Heart left ventricle (tissue), 16 donors: ENCODE data around the gene ZNF200. TPM values are rescaled to one million over a fixed set of nuclear protein-coding genes. Genes with fewer than 3 reads are reported as not detected.
"Not testable (repeated sequence)": the region's sequence is repeated elsewhere in the genome, so short reads cannot be mapped to it uniquely, and the experiment has no call there.

Source experiments
- ATAC-seq, 4 donors: fragments of 200-7000 bp; cut with Tn5 transposase; one replicate each; pipeline ENCODE4 v1.9.1; 2020 to 2022; ENCODE audit warnings: moderate library complexity in 4 of 4, mild to moderate bottlenecking in 3 of 4, moderate number of reproducible peaks in 1 of 4
- DNase-seq, 5 donors: peaks; one replicate each; pipeline ENCODE4 v3.0.0-alpha.2; 2020
- H3K27ac ChIP-seq, 12 donors: fragments of 200-600 bp; sonication (generic) in 4 of 12; one replicate each; pipeline versions ENCODE4 v1.5.0 to v1.8.0; 2016 to 2022; ENCODE audit warnings: mild to moderate bottlenecking in 2 of 12
- H3K27me3 ChIP-seq, 9 donors: fragments of 200-600 bp; sonication (generic) in 2 of 9; one replicate each; pipeline versions ENCODE4 v1.5.1 to v1.8.0; 2016 to 2022; ENCODE audit warnings: mild to moderate bottlenecking in 3 of 9
- H3K36me3 ChIP-seq, 9 donors: fragments of 200-600 bp; sonication (generic) in 2 of 9; one replicate each; pipeline versions ENCODE4 v1.5.0 to v1.8.0; 2018 to 2022; ENCODE audit warnings: mild to moderate bottlenecking in 2 of 9
- H3K4me1 ChIP-seq, 12 donors: fragments of 200-600 bp; sonication (generic) in 4 of 12; one replicate each; pipeline versions ENCODE4 v1.5.0 to v1.8.0; 2016 to 2022; ENCODE audit warnings: mild to moderate bottlenecking in 3 of 12
- H3K4me3 ChIP-seq, 12 donors: fragments of 200-600 bp; sonication (generic) in 4 of 12; one replicate each; pipeline versions ENCODE4 v1.5.0 to v1.8.0; 2017 to 2022; ENCODE audit warnings: mild to moderate bottlenecking in 9 of 12, moderate library complexity in 4 of 12
- H3K9me3 ChIP-seq, 12 donors: fragments of 200-600 bp; sonication (generic) in 4 of 12; one replicate each; pipeline versions ENCODE4 v1.5.0 to v1.8.0; 2016 to 2022; ENCODE audit warnings: mild to moderate bottlenecking in 1 of 12
- CTCF ChIP-seq, 12 donors: fragments of 200-600 bp; sonication (generic) in 4 of 12; IDR thresholded peaks; one replicate each; pipeline versions ENCODE4 v1.5.0 to v1.8.0; 2018 to 2022; ENCODE audit warnings: antibody characterized with exemption in 12 of 12, mild to moderate bottlenecking in 5 of 12
- POLR2A ChIP-seq, 2 donors: fragments of 450-650 bp; IDR thresholded peaks; one replicate each; pipeline ENCODE4 v1.6.1; 2017; ENCODE audit warnings: antibody characterized with exemption in 2 of 2, mild to moderate bottlenecking in 2 of 2, moderate library complexity in 2 of 2
- WGBS, 4 donors: extraction: QIAGEN DNeasy Blood & Tissue Kit in 2 of 4; methylation state at CpG; one replicate each; pipeline versions ENCODE4 v1.1.5 to v1.1.7; 2013 to 2018; 5-methylcytosine and 5-hydroxymethylcytosine counted together
- intact Hi-C, 10 donors: fragments of 100-400 bp; cut with DNase I; formaldehyde crosslinking; loops; one replicate each; pipeline versions ENCODE4 v1.11.1 to v1.14.2; 2022
- polyA plus RNA-seq, 2 donors: library from polyadenylated mRNA; stranded (reverse); fragments of 200-250 nt; gene quantifications; one replicate each; pipeline ENCODE4 v1.2.3, GENCODE V29; 2013
- total RNA-seq, 9 donors: library from RNA; depleted of rRNA in 2 of 9; stranded (reverse); fragments of >200 nt in 2 of 9; fragmentation: NEBNext Ultra II Directional in 3 of 9; extraction: Animal tissue kit (Norgen Biotek cat#: 25700) in 3 of 9; gene quantifications; one replicate each; pipeline versions ENCODE4 v1.1.0 to v1.2.4, GENCODE V29; 2016 to 2023
- donor health status: ischemic (EF 13 %, LVEDD 7.1; RV severe dilation, severe dysfunction).
- donor health status: healthy with polysubstance abuse.
- donor health status: DM: no; HTN: yes; CAD: no.
- donor health status: DM: no; HTN: no; CAD: no.
- donor health status: ischemic (EF 25% LVEDD 6.9; RV normal size, moderate dysfunction).
- donor health status: ischemic (EF 25% LVEDD 5.7; RV mildly dilated, moderate dysfunction).
- donor health status: healthy.
- donor health status: DM: yes; HTN: yes; CAD: no.
- donor health status: ischemic (EF 35%, LVEDD 5.7; RV mildly dilated, moderate dysfunction).
- donor health status: nonischemic (EF 11% LVEDD 7.7; RV severe dilation, severe dysfunction).
- donor health status: DM: yes; HTN: yes; CAD: no.
- donor health status: PGD.
- donor health status: ischemic (EF 29% LVEDD 5.4; RV normal size, mild dysfunction).
- donor health status: nonischemic (EF 23%, LVEDD 6.1; RV moderate dilation, normal function).

The ZNF200 gene
- total and polyA plus RNA-seq, 11 donors: 2.7 to 8.7 (median 5.5) TPM

- intact Hi-C loops: no loop called here
- no peak for DNase-seq
- ATAC-seq: no peak
- H3K36me3 ChIP-seq: no peaks in the 10 kb centered on the region
- no peak for TF ChIP-seq POLR2A (IDR thresholded peaks at IDR 0.05)
- no peak for TF ChIP-seq CTCF (IDR thresholded peaks at IDR 0.05)
- WGBS, 4 donors: 69 to 74% (median 70%) methylated on average over 4 to 6 of the region's 6 CpGs
- peaks cover 0 to 23% (median 0%) of the 10 kb centered on the region in 9 donors for H3K27me3 ChIP-seq
- no peak overlapping the region for H3K4me3 ChIP-seq
- H3K27ac ChIP-seq: no peak overlapping the region
- H3K4me1 ChIP-seq: no peaks in the 10 kb centered on the region
- H3K9me3 ChIP-seq: peaks cover 0 to 24% (median 13%) of the 10 kb centered on the region in 12 donors
Observed at GRCh38 chr16:3202903-3203539, 31.9 kb downstream of the ZNF200 start.

DNA sequence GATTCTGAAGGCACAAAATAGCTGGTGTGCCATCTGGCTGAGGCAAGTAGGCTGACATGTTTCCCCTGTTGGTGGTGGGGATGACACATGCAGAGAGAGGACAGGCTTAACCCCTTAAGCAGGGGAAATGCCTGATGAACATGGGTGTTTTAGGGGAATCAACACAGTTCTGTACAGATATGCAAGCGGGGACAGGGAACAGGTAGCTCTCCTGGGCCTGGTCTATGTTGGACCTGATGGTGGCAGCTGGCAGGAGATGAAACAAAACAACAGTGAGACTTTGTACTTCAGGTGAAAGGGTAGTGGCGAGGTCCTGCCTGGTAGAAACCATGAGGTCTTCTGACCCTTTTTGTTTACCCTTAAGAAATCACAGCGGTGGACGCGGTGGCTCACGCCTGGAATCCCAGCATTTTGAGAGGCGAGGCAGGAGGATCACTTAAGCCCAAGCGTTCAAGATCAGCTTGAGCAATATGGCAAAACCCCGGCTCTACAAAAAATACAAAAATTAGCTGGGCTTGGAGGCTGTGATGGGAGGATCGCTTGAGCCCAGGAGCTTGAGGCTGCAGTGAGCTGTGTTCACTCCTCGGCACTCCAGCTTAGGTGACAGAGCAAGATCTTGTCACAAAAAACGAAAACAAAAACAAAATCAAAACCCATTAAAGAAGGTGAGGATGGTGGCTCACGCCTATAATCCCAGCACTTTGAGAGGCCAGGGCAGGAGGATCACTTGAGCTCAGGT, 36.5 kb downstream of the ZNF200 start:
- H3K27ac ChIP-seq: no peak overlapping the region
- ATAC-seq (no peak), DNase-seq (no peak)
- no peaks in the 10 kb centered on the region for H3K36me3 ChIP-seq
- intact Hi-C loops: loop anchor here in 1 of 10 donors (10.0 kb wide), 1 partner anchor 216 kb away; no protein-coding TSS in a partner anchor
- WGBS, 4 donors: 71 to 84% (median 77%) methylated on average over 13 of the region's 13 CpGs
- H3K4me3 ChIP-seq: no peak overlapping the region
- peaks cover 0 to 1% (median 0%) of the 10 kb centered on the region in 12 donors for H3K9me3 ChIP-seq
- no peak for TF ChIP-seq CTCF (IDR thresholded peaks at IDR 0.05)
- no peak for TF ChIP-seq POLR2A (IDR thresholded peaks at IDR 0.05)
- peaks cover 10 to 58% (median 30%) of the 10 kb centered on the region in 9 donors for H3K27me3 ChIP-seq
- H3K4me1 ChIP-seq: no peaks in the 10 kb centered on the region

- peaks cover 17 to 59% (median 37%) of the 10 kb centered on the region in 9 donors for H3K27me3 ChIP-seq
- not testable (repeated sequence) for H3K4me1 ChIP-seq, H3K27ac ChIP-seq, DNase-seq, H3K4me3 ChIP-seq, H3K9me3 ChIP-seq, H3K36me3 ChIP-seq, ATAC-seq
- intact Hi-C loops: loop anchor here in 1 of 10 donors (10.0 kb wide), 1 partner anchor 217 kb away; no protein-coding TSS in a partner anchor
- 53 to 65% (median 61%) methylated on average over 3 of the region's 3 CpGs for WGBS, 4 donors
Observed at GRCh38 chr16:3197694-3198333, 37.1 kb downstream of the ZNF200 start.

- no peak for ATAC-seq
Observed at GRCh38 chr16:3195975-3196374, 39.0 kb downstream of the ZNF200 start.

More at GRCh38 chr16:3195975-3196374, 39.0 kb downstream of the ZNF200 start:
- Histone ChIP-seq H3K36me3 (no peaks in the 10 kb centered on the region), H3K9me3 (no peaks in the 10 kb centered on the region), H3K27ac (no peak overlapping the region), H3K27me3 (peaks cover 35 to 76% (median 56%) of the 10 kb centered on the region in 9 donors), H3K4me3 (no peak overlapping the region), H3K4me1 (peaks cover 0 to 7% (median 0%) of the 10 kb centered on the region in 12 donors)
- no peak for TF ChIP-seq CTCF (IDR thresholded peaks at IDR 0.05)
- TF ChIP-seq POLR2A (IDR thresholded peaks at IDR 0.05): no peak
- no peak for DNase-seq
- WGBS, 4 donors: 62 to 70% (median 69%) methylated on average over 4 to 10 of the region's 10 CpGs
- intact Hi-C loops: loop anchor here in 1 of 10 donors (10.0 kb wide), 1 partner anchor 219 kb away; no protein-coding TSS in a partner anchor
